Adrenal gland (tissue), 12 donors: ENCODE data around the gene FOXP2. TPM values are rescaled to one million over a fixed set of nuclear protein-coding genes. Genes with fewer than 3 reads are reported as not detected.
"Not testable (repeated sequence)": the region's sequence is repeated elsewhere in the genome, so short reads cannot be mapped to it uniquely, and the experiment has no call there.

Experiments used
- DNase-seq, 7 donors: peaks; one replicate each; pipeline ENCODE4 v3.0.0-alpha.2; 2019 to 2020
- H3K27ac ChIP-seq, 5 donors: fragments of 200-600 bp; sonication (generic) in 4 of 5; 1 replicate in 3 of 5; 2 replicates in 2 of 5; pipeline versions ENCODE4 v1.5.1 to v1.8.0; 2016 to 2020; ENCODE audit warnings: mild to moderate bottlenecking in 1 of 5
- H3K27me3 ChIP-seq: fragments of 200-600 bp; 2 replicates; pipeline ENCODE4 v1.8.0; 2021
- H3K36me3 ChIP-seq, 2 donors: fragments of 200-600 bp; replicated peaks in 1 of 2; 1 replicate in 1 of 2; 2 replicates in 1 of 2; pipeline versions ENCODE4 v1.5.1 to v1.8.0; 2018 to 2022
- H3K4me1 ChIP-seq, 2 donors: fragments of 200-600 bp; replicated peaks in 1 of 2; 1 replicate in 1 of 2; 2 replicates in 1 of 2; pipeline versions ENCODE4 v1.5.1 to v1.8.0; 2018 to 2021
- H3K4me3 ChIP-seq, 4 donors: fragments of 200-600 bp; sonication (generic) in 3 of 4; one replicate each; pipeline ENCODE4 v1.5.1; 2016 to 2018
- H3K9me3 ChIP-seq, 3 donors: fragments of 200-600 bp; sonication (generic) in 1 of 3; replicated peaks in 1 of 3; 1 replicate in 2 of 3; 2 replicates in 1 of 3; pipeline versions ENCODE4 v1.5.1 to v1.8.0; 2016 to 2021
- POLR2A ChIP-seq, 2 donors: fragments of 450-650 bp; IDR thresholded peaks; one replicate each; pipeline ENCODE4 v1.6.1; 2017; ENCODE audit warnings: antibody characterized with exemption in 2 of 2, mild to moderate bottlenecking in 2 of 2, moderate library complexity in 1 of 2
- WGBS, 4 donors: extraction: QIAGEN DNeasy Blood & Tissue Kit in 2 of 4; methylation state at CpG; one replicate each; pipeline versions ENCODE4 v1.1.5 to v1.1.7; 2013 to 2017; 5-methylcytosine and 5-hydroxymethylcytosine counted together
- intact Hi-C, 2 donors: fragments of 100-400 bp; cut with DNase I; formaldehyde crosslinking; loops; one replicate each; pipeline versions ENCODE4 v1.14.1 to v1.15.0; 2022 to 2023
- polyA plus RNA-seq, 3 donors: library from polyadenylated mRNA; stranded (reverse); fragments of 200-250 nt in 2 of 3; fragments of 350-450 nt in 1 of 3; fragmentation: Illumina TruSeq in 1 of 3; extraction: RNeasy Lipid Tissue Mini Kit (QIAGEN cat#74804) in 1 of 3; gene quantifications; one replicate each; pipeline ENCODE4 v1.2.3, GENCODE V29; 2013 to 2014
- total RNA-seq, 9 donors: library from RNA; depleted of rRNA in 4 of 9; stranded (reverse); fragments of >200 nt in 4 of 9; fragments of 120-200 nt in 1 of 9; fragmentation: NEBNext Ultra II Directional in 1 of 9; extraction: Animal tissue kit (Norgen Biotek cat#: 25700) in 1 of 9; gene quantifications; one replicate each; pipeline versions ENCODE4 v1.1.0 to v1.2.4, GENCODE V29; 2013 to 2023
- TF ChIP-seq, protein P1 (sequence below), 6 experiments: fragments of 450-650 bp in 4 of 6; fragments of 200-600 bp in 2 of 6; sonication (generic) in 1 of 6; IDR thresholded peaks; 1 replicate in 5 of 6; 2 replicates in 1 of 6; pipeline versions ENCODE4 v1.5.1 to v1.8.0; 2016 to 2021; ENCODE audit warnings: antibody characterized with exemption in 6 of 6, mild to moderate bottlenecking in 2 of 6, moderate library complexity in 1 of 6
- donor health status: healthy with polysubstance abuse.
- donor health status: Bipolar disorder and iron deficiency.
- donor health status: DM: yes; HTN: yes; CAD: no.
- donor health status: DM: no; HTN: no; CAD: no.
- donor health status: DM: no; HTN: no; CAD: no.
- donor health status: DM: yes; HTN: yes; CAD: no.

The FOXP2 gene
- total and polyA plus RNA-seq, 12 donors: 1.1 to 14.5 (median 2.7) TPM

DNA sequence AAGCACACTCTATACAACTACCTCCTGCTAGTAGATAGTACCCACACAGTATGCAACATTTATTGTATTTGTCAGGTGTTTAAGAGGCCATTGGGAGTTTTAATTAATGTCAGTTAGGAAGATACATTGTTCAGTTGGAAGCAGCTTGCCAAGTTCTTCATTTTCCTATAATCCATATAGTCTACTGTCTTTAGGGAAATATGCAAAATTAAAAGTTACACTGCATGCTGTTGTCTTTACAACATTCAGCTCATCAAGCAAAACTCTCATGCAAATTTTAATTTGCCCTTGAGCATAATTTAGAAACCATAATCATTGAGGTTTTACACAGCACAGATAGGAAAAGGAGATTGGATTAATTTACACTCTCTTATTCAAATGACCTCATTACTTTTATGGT is 17.4 kb downstream of the FOXP2 start:
- Histone ChIP-seq H3K4me1 (no peaks in the 10 kb centered on the region), H3K9me3 (no peaks in the 10 kb centered on the region), H3K36me3 (no peaks in the 10 kb centered on the region), H3K4me3 (no peak overlapping the region), H3K27ac (no peak overlapping the region), H3K27me3 (no peaks in the 10 kb centered on the region)
- no peak for TF ChIP-seq POLR2A (IDR thresholded peaks at IDR 0.05)
- TF ChIP-seq, protein P1, sequence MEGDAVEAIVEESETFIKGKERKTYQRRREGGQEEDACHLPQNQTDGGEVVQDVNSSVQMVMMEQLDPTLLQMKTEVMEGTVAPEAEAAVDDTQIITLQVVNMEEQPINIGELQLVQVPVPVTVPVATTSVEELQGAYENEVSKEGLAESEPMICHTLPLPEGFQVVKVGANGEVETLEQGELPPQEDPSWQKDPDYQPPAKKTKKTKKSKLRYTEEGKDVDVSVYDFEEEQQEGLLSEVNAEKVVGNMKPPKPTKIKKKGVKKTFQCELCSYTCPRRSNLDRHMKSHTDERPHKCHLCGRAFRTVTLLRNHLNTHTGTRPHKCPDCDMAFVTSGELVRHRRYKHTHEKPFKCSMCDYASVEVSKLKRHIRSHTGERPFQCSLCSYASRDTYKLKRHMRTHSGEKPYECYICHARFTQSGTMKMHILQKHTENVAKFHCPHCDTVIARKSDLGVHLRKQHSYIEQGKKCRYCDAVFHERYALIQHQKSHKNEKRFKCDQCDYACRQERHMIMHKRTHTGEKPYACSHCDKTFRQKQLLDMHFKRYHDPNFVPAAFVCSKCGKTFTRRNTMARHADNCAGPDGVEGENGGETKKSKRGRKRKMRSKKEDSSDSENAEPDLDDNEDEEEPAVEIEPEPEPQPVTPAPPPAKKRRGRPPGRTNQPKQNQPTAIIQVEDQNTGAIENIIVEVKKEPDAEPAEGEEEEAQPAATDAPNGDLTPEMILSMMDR (IDR thresholded peaks at IDR 0.05): no peak
- DNase-seq: no peak
- intact Hi-C loops: no loop called here

- H3K27ac ChIP-seq: no peak overlapping the region
- H3K4me1 ChIP-seq: no peaks in the 10 kb centered on the region
- WGBS, 4 donors: 80 to 86% (median 83%) methylated on average over 3 of the region's 3 CpGs
- TF ChIP-seq, protein P1 (IDR thresholded peaks at IDR 0.05): no peak
- TF ChIP-seq POLR2A (IDR thresholded peaks at IDR 0.05): no peak
- H3K9me3 ChIP-seq: no peaks in the 10 kb centered on the region
- no peaks in the 10 kb centered on the region for H3K36me3 ChIP-seq
- H3K4me3 ChIP-seq: no peak overlapping the region
- DNase-seq: no peak
- H3K27me3 ChIP-seq: no peaks in the 10 kb centered on the region
- intact Hi-C loops: no loop called here
These were observed 18.1 kb downstream of the FOXP2 start for GRCh38 chr7:114432703-114433102.

DNA sequence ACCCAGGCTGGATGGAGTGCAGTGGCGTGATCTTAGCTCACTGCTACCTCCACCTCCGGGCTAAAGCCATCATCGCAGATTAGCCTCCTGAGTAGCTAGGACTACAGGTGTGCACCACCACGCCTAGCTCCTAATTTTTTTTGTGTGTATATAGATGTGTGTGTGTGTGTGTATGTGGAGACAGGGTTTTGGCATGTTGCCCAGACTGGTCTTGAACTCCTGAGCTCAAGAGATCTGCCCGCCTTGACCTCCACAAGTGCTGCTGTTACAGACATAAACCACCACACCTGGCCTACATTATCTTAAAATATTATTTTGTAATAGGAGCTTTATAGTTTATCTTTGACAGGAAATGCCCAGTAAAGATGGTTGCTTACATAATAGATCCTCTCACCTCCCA is 25.0 kb downstream of the FOXP2 start:
- TF ChIP-seq, protein P1 (IDR thresholded peaks at IDR 0.05): no peak
- TF ChIP-seq POLR2A (IDR thresholded peaks at IDR 0.05): no peak
- Histone ChIP-seq H3K36me3 (no peaks in the 10 kb centered on the region), H3K27ac (no peak overlapping the region), H3K4me1 (no peaks in the 10 kb centered on the region), H3K4me3 (no peak overlapping the region), H3K9me3 (no peaks in the 10 kb centered on the region), H3K27me3 (no peaks in the 10 kb centered on the region)
- DNase-seq: no peak
- intact Hi-C loops: no loop called here
- 87 to 95% (median 89%) methylated on average over 5 of the region's 5 CpGs for WGBS, 4 donors

- H3K9me3 ChIP-seq, H3K4me1 ChIP-seq, H3K36me3 ChIP-seq, DNase-seq, intact Hi-C loops, H3K27ac ChIP-seq, H3K27me3 ChIP-seq, H3K4me3 ChIP-seq: not testable (repeated sequence)
- WGBS, 4 donors: 89 to 95% (median 89%) methylated on average over 4 of the region's 4 CpGs
These were observed 26.3 kb downstream of the FOXP2 start for GRCh38 chr7:114440927-114441326.

DNA sequence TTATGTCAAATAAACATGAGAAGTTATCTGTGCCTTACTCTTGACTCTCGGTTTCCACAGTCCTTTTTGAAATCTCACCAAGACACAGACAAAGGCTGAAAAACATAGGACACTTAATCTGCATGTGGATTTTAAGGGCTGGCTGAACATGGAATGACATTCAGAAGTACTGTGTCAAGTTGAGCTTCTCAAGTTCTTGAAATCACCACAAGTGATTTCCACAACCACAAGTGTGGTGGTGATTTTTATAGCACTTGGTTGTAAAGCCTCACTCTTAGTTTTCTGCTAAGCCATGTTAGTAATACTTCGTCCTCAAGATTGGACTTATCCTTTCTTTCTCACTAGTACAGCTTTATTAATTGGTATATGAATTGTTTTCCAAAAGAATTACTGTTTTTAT is 29.6 kb downstream of the FOXP2 start:
- H3K27me3 ChIP-seq: no peaks in the 10 kb centered on the region
- no peaks in the 10 kb centered on the region for H3K9me3 ChIP-seq
- WGBS, 4 donors: 71 to 91% (median 82%) methylated on average over 2 of the region's 2 CpGs
- TF ChIP-seq, protein P1 (IDR thresholded peaks at IDR 0.05): no peak
- TF ChIP-seq POLR2A (IDR thresholded peaks at IDR 0.05): no peak
- no peak overlapping the region for H3K4me3 ChIP-seq
- no peaks in the 10 kb centered on the region for H3K4me1 ChIP-seq
- no peak overlapping the region for H3K27ac ChIP-seq
- no peaks in the 10 kb centered on the region for H3K36me3 ChIP-seq
- DNase-seq: no peak
- intact Hi-C loops: no loop called here
